DND-41 (cell line): ENCODE data around the gene CEMIP.

Experiments used
- CTCF ChIP-seq: IDR thresholded peaks from 2 replicates; pipeline ENCODE4 v1.5.1; 2012; ENCODE audit warnings: borderline replicate concordance, low read length, moderate library complexity, mild to moderate bottlenecking; ENCODE audit not compliant: poor library complexity, severe bottlenecking; ENCODE audit errors: extremely low read depth
- EZH2 ChIP-seq: IDR thresholded peaks from 3 replicates; pipeline ENCODE4 v1.6.1; 2012; ENCODE audit warnings: borderline replicate concordance, low read depth, mild to moderate bottlenecking, moderate library complexity, low read length, inconsistent platforms; ENCODE audit not compliant: severe bottlenecking

- TF ChIP-seq EZH2 (no peak), CTCF (no peak)
Observed at GRCh38 chr15:80986487-80986886, 207.3 kb downstream of the CEMIP start.
